GM13977 (cell line): ENCODE data around the gene ALDH16A1.
A peak's percentile ranks its signal among the peaks of the same experiment; 100 is the strongest.

ENCODE experiments used
- DNase-seq: peaks from one replicate; pipeline ENCODE4 v3.0.0; 2012; ENCODE audit warnings: low spot score
- CTCF ChIP-seq: IDR thresholded peaks from 2 replicates; pipeline ENCODE4 v1.5.1; 2012; ENCODE audit warnings: mild to moderate bottlenecking, control low read depth; ENCODE audit not compliant: insufficient read depth; ENCODE audit errors: extremely low read depth, missing control alignments
- in situ Hi-C: fragments of 300-500 bp; cut with MboI; formaldehyde crosslinking; loops from one replicate; pipeline ENCODE4 v1.12.0; 2022; ENCODE audit warnings: low sequenced_read_pairs, low pct_unique_long_range_greater_than_20kb, mixed read lengths, inconsistent platforms; ENCODE audit not compliant: unreplicated experiment

The ALDH16A1 gene

GRCh38 chr19:49479975-49480628, 27.1 kb downstream of the ALDH16A1 start:
- in situ Hi-C loops = no loop called here
- no peak for TF ChIP-seq CTCF
- no peak for DNase-seq

GRCh38 chr19:49481020-49481683, 28.1 kb downstream of the ALDH16A1 start:
- no peak for TF ChIP-seq CTCF
- no peak for DNase-seq
- in situ Hi-C loops = no loop called here

- DNase-seq = no peak
- in situ Hi-C loops = no loop called here
- TF ChIP-seq CTCF = no peak
Observed at GRCh38 chr19:49486232-49486631, 33.2 kb downstream of the ALDH16A1 start.

- in situ Hi-C loops = no loop called here
- no peak for DNase-seq
- TF ChIP-seq CTCF = no peak
Observed at GRCh38 chr19:49486710-49487276, 33.8 kb downstream of the ALDH16A1 start.

GRCh38 chr19:49487277-49488045, 34.4 kb downstream of the ALDH16A1 start, which contains the start of gene RPL13A:
TSS of gene RPL13A (plus strand) at chr19:49487608. CDS start at chr19:49487630, 22 bp downstream.
- in situ Hi-C loops = no loop called here
- no peak for TF ChIP-seq CTCF
- DNase-seq = peak; percentile 97

- DNase-seq = no peak
- TF ChIP-seq CTCF = no peak
- in situ Hi-C loops = no loop called here
Observed at GRCh38 chr19:49488046-49488862, 35.2 kb downstream of the ALDH16A1 start.
